Tibial nerve (tissue), 4 donors: ENCODE data around the gene GBF1.
A peak's percentile ranks its signal among the peaks of the same experiment; 100 is the strongest.

Source experiments
- CTCF ChIP-seq, 5 experiments: fragments of 200-600 bp in 3 of 5; fragments of 450-650 bp in 2 of 5; sonication (generic) in 3 of 5; IDR thresholded peaks; one replicate each; pipeline ENCODE4 v1.5.1; 2016 to 2019; ENCODE audit warnings: antibody characterized with exemption in 5 of 5, mild to moderate bottlenecking in 3 of 5, moderate library complexity in 2 of 5
- EP300 ChIP-seq, 2 donors: sonication (generic); formaldehyde crosslinking; IDR thresholded peaks; one replicate each; pipeline ENCODE4 v1.6.1; 2017; ENCODE audit warnings: antibody characterized with exemption in 2 of 2, mild to moderate bottlenecking in 1 of 2
- POLR2A ChIP-seq, 2 donors: fragments of 450-650 bp; IDR thresholded peaks; one replicate each; pipeline ENCODE4 v1.6.1; 2017; ENCODE audit warnings: antibody characterized with exemption in 2 of 2, mild to moderate bottlenecking in 2 of 2, moderate library complexity in 2 of 2

DNA sequence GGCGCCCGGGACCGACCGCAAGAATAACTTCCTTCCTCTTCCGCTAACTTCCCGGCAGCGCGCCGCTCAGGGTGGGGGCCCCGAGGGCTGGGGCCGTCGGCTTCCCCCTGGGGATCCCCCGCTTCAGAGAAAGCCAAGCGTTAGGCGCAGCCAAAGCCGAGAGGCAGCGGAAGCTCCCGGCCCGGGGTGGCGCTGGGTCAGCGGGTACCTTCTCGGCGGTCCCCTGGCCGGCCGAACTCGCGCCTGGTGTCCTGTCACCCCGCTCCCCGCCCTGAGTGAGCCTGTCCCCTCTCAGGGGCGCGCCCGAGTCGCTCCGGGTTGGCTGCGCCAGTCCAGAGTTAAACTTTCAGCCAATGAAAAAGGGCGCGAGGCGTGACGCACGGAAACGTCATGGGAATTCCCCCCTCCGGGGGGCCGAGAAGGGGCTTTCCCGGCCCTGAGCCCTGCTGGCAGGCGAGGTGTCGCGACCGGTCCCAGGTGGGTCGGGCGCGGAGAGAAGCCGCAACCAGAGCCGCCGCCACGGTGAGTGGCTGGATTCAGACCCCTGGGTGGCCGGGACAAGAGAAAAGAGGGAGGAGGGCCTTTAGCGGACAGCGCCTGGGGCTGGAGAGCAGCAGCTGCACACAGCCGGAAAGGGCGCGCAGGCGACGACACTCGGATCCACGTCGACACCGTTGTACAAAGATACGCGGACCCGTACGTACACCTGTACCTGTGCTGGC lies 148.9 kb downstream of the GBF1 start:
- TF ChIP-seq EP300 (IDR thresholded peaks at IDR 0.05) (peak; percentile 63 to 91), POLR2A (IDR thresholded peaks at IDR 0.05) (peak; percentile 18 to 75), CTCF (IDR thresholded peaks at IDR 0.05) (peak in 2 of 5 experiments; percentile 99 to 100)
